Fibroblast of lung (primary cell): ENCODE data around the gene EPM2AIP1. TPM values are rescaled to one million over a fixed set of nuclear protein-coding genes. Genes with fewer than 3 reads are reported as not detected.

Experiments
- DNase-seq, 2 donors: peaks; one replicate each; pipeline versions ENCODE4 v3.0.0 to v3.0.0-alpha.2; 2010; ENCODE audit warnings: low read depth in 2 of 2
- H2AFZ ChIP-seq: 2 replicates; pipeline ENCODE4 v1.5.1; 2012; ENCODE audit warnings: low read length, control low read depth, inconsistent platforms
- H3K27ac ChIP-seq: 2 replicates; pipeline ENCODE4 v1.5.1; 2011; ENCODE audit warnings: low read length, control low read depth; ENCODE audit not compliant: insufficient read depth
- H3K27me3 ChIP-seq: 2 replicates; pipeline ENCODE4 v1.5.1; 2011; ENCODE audit warnings: mild to moderate bottlenecking, low read length; ENCODE audit not compliant: control insufficient read depth, insufficient read depth
- H3K36me3 ChIP-seq: 2 replicates; pipeline ENCODE4 v1.5.1; 2011; ENCODE audit warnings: low read length; ENCODE audit not compliant: control insufficient read depth, insufficient read depth
- H3K4me1 ChIP-seq: 2 replicates; pipeline ENCODE4 v1.5.1; 2011; ENCODE audit warnings: low read length; ENCODE audit not compliant: control insufficient read depth, insufficient read depth; ENCODE audit errors: extremely low read depth
- H3K4me2 ChIP-seq: 2 replicates; pipeline ENCODE4 v1.5.1; 2011; ENCODE audit warnings: low read length, control low read depth; ENCODE audit not compliant: insufficient read depth; ENCODE audit errors: extremely low read depth
- H3K4me3 ChIP-seq, 4 experiments: fragments of 200-600 bp in 1 of 4; sonication (generic) in 1 of 4; replicated peaks in 1 of 4; 2 replicates each; pipeline ENCODE4 v1.5.1; 2011 to 2016; ENCODE audit warnings: low read length in 4 of 4, low read depth in 3 of 4, mild to moderate bottlenecking in 3 of 4, control low read depth in 2 of 4, inconsistent platforms in 1 of 4, mixed read lengths in 1 of 4; ENCODE audit not compliant: insufficient read depth in 1 of 4; ENCODE audit errors: control extremely low read depth in 1 of 4
- H3K79me2 ChIP-seq: 2 replicates; pipeline ENCODE4 v1.5.1; 2012; ENCODE audit warnings: mild to moderate bottlenecking, low read length, inconsistent platforms; ENCODE audit not compliant: control insufficient read depth, insufficient read depth
- H3K9ac ChIP-seq: 2 replicates; pipeline ENCODE4 v1.5.1; 2011; ENCODE audit warnings: mild to moderate bottlenecking, low read length, control low read depth; ENCODE audit not compliant: insufficient read depth
- H3K9me3 ChIP-seq: 2 replicates; pipeline ENCODE4 v1.5.1; 2012; ENCODE audit warnings: low read depth, low read length; ENCODE audit not compliant: control insufficient read depth, insufficient read depth
- H4K20me1 ChIP-seq: 2 replicates; pipeline ENCODE4 v1.5.1; 2011; ENCODE audit warnings: low read length; ENCODE audit not compliant: control insufficient read depth, insufficient read depth; ENCODE audit errors: extremely low read depth
- CTCF ChIP-seq, 2 donors: IDR thresholded peaks in 1 of 2; conservative IDR thresholded peaks in 1 of 2; 1 replicate in 1 of 2; 2 replicates in 1 of 2; pipeline ENCODE4 v1.5.1; 2011 to 2012; ENCODE audit warnings: low read length in 2 of 2, control low read depth in 1 of 2, inconsistent platforms in 1 of 2, low read depth in 1 of 2, mild to moderate bottlenecking in 1 of 2
- EZH2 ChIP-seq: IDR thresholded peaks from 2 replicates; pipeline ENCODE4 v1.5.1; 2012; ENCODE audit warnings: low read length, control low read depth, mild to moderate bottlenecking; ENCODE audit errors: missing control alignments
- polyA plus RNA-seq, 2 donors: library from polyadenylated mRNA; depleted of rRNA in 1 of 2; stranded (reverse) in 1 of 2; unstranded in 1 of 2; fragments of >200 nt; gene quantifications; 2 replicates each; pipeline ENCODE4 v1.2.1, GENCODE V29; 2011 to 2012; ENCODE audit warnings: missing spikeins in 1 of 2
- total RNA-seq: library from RNA; depleted of rRNA; stranded (reverse); fragments of >200 nt; gene quantifications from 2 replicates; pipeline ENCODE4 v1.2.1, GENCODE V29; 2014

Gene EPM2AIP1
- total and polyA plus RNA-seq, 2 donors (not counting 1 experiment from before 2014, with no cell fraction given) = 12.9 to 18.7 TPM

GRCh38 chr3:36943601-36944000, 49.3 kb downstream of the EPM2AIP1 start:
- Histone ChIP-seq H3K27ac (peak overlapping the region; percentile 8), H3K4me3 (peak overlapping the region; percentile 33 to 72 (median 68)), H3K4me2 (peak overlapping the region; percentile 64), H2AFZ (peak overlapping the region; percentile 85), H4K20me1 (no peaks in the 10 kb centered on the region), H3K36me3 (no peaks in the 10 kb centered on the region), H3K9ac (no peak overlapping the region), H3K27me3 (no peaks in the 10 kb centered on the region), H3K79me2 (no peaks in the 10 kb centered on the region), H3K4me1 (peaks cover 5% of the 10 kb centered on the region), H3K9me3 (no peaks in the 10 kb centered on the region)
- no peak for TF ChIP-seq EZH2
- no peak for TF ChIP-seq CTCF (conservative IDR thresholded peaks at IDR 0.05 in 1 of 2, IDR thresholded peaks at IDR 0.05 in 1 of 2; ENCODE audit: low read depth in 1 of 2, low read length in 2 of 2)
- DNase-seq = no peak

- Histone ChIP-seq H3K79me2 (no peaks in the 10 kb centered on the region), H3K4me1 (peaks cover 5% of the 10 kb centered on the region), H3K9me3 (no peaks in the 10 kb centered on the region), H3K9ac (no peak overlapping the region), H3K4me2 (no peak overlapping the region), H3K27ac (no peak overlapping the region), H3K4me3 (no peak overlapping the region), H3K36me3 (no peaks in the 10 kb centered on the region), H4K20me1 (no peaks in the 10 kb centered on the region), H3K27me3 (no peaks in the 10 kb centered on the region), H2AFZ (no peak overlapping the region)
- TF ChIP-seq EZH2 (no peak), CTCF (conservative IDR thresholded peaks at IDR 0.05 in 1 of 2, IDR thresholded peaks at IDR 0.05 in 1 of 2; ENCODE audit: low read depth in 1 of 2, low read length in 2 of 2) (no peak)
- DNase-seq = no peak
Observed at GRCh38 chr3:36942638-36943248, 50.2 kb downstream of the EPM2AIP1 start.

- no peak overlapping the region for H3K4me2 ChIP-seq
- no peaks in the 10 kb centered on the region for H4K20me1 ChIP-seq
- H3K27me3 ChIP-seq = no peaks in the 10 kb centered on the region
- TF ChIP-seq CTCF (conservative IDR thresholded peaks at IDR 0.05 in 1 of 2, IDR thresholded peaks at IDR 0.05 in 1 of 2; ENCODE audit: low read depth in 1 of 2, low read length in 2 of 2) (no peak), EZH2 (no peak)
- no peak overlapping the region for H2AFZ ChIP-seq
- H3K9ac ChIP-seq = no peak overlapping the region
- H3K27ac ChIP-seq = no peak overlapping the region
- H3K9me3 ChIP-seq = no peaks in the 10 kb centered on the region
- DNase-seq = peak; percentile 38 to 56
- H3K36me3 ChIP-seq = no peaks in the 10 kb centered on the region
- H3K79me2 ChIP-seq = no peaks in the 10 kb centered on the region
- no peak overlapping the region for H3K4me3 ChIP-seq
- H3K4me1 ChIP-seq = peaks cover 7% of the 10 kb centered on the region
Observed at GRCh38 chr3:36941658-36942057, 51.3 kb downstream of the EPM2AIP1 start.
